SK-N-SH treated with all-trans-retinoic acid at 6 μM for 48 hours (cell line): ENCODE results near the gene PRKAB1.

Experiments
- ATAC-seq: fragments of 200-7000 bp; cut with Tn5 transposase; 3 replicates; pipeline ENCODE4 v1.9.1; 2020; ENCODE audit warnings: mild to moderate bottlenecking, moderate library complexity
- ARNTL ChIP-seq: fragments of 450-650 bp; formaldehyde crosslinking; IDR thresholded peaks from 2 replicates; pipeline ENCODE4 v1.5.0; 2020; ENCODE audit warnings: low read depth, mild to moderate bottlenecking, moderate library complexity, borderline replicate concordance
- BACH2 ChIP-seq: fragments of 250-450 bp; sonication (Bioruptor Pico); IDR thresholded peaks from 2 replicates; pipeline ENCODE4 v1.9.0; 2021; ENCODE audit warnings: mild to moderate bottlenecking, borderline replicate concordance
- CREB5 ChIP-seq: fragments of 250-450 bp; sonication (Bioruptor Pico); IDR thresholded peaks from 2 replicates; pipeline ENCODE4 v1.5.1; 2020; ENCODE audit warnings: low read depth, mild to moderate bottlenecking, moderate library complexity
- CSDC2 ChIP-seq: fragments of 250-450 bp; sonication (Bioruptor Pico); IDR thresholded peaks from 2 replicates; pipeline ENCODE4 v1.5.0; 2020; ENCODE audit warnings: mild to moderate bottlenecking, moderate library complexity
- ESRRG ChIP-seq: fragments of 250-450 bp; sonication (Bioruptor Pico); IDR thresholded peaks from 2 replicates; pipeline ENCODE4 v1.6.1; 2021; ENCODE audit warnings: mild to moderate bottlenecking
- GLIS3 ChIP-seq: fragments of 250-450 bp; sonication (Bioruptor Pico); IDR thresholded peaks from 2 replicates; pipeline ENCODE4 v1.5.0; 2020; ENCODE audit warnings: mild to moderate bottlenecking, moderate library complexity
- OSR1 ChIP-seq: fragments of 250-450 bp; sonication (Bioruptor Pico); IDR thresholded peaks from 2 replicates; pipeline ENCODE4 v1.8.0; 2022; ENCODE audit warnings: moderate library complexity, mild to moderate bottlenecking, inconsistent platforms
- PATZ1 ChIP-seq: fragments of 250-450 bp; sonication (Bioruptor Pico); IDR thresholded peaks from 2 replicates; pipeline ENCODE4 v1.8.0; 2020; ENCODE audit warnings: mild to moderate bottlenecking, moderate library complexity, borderline replicate concordance
- POU6F1 ChIP-seq: fragments of 250-450 bp; sonication (Bioruptor Pico); IDR thresholded peaks from 2 replicates; pipeline ENCODE4 v1.8.0; 2021; ENCODE audit warnings: low read depth, mild to moderate bottlenecking, moderate library complexity, borderline replicate concordance
- PPARA ChIP-seq: fragments of 250-450 bp; sonication (Bioruptor Pico); IDR thresholded peaks from 2 replicates; pipeline ENCODE4 v1.5.0; 2020; ENCODE audit warnings: mild to moderate bottlenecking, borderline replicate concordance
- TCF4 ChIP-seq: fragments of 250-450 bp; sonication (Bioruptor Pico); IDR thresholded peaks from 2 replicates; pipeline ENCODE4 v1.8.0; 2021; ENCODE audit warnings: mild to moderate bottlenecking, moderate library complexity, borderline replicate concordance
- TOX ChIP-seq: fragments of 250-450 bp; sonication (Bioruptor Pico); IDR thresholded peaks from 2 replicates; pipeline ENCODE4 v1.8.0; 2021; ENCODE audit warnings: mild to moderate bottlenecking, moderate library complexity, borderline replicate concordance
- TSHZ2 ChIP-seq: fragments of 250-450 bp; sonication (Bioruptor Pico); IDR thresholded peaks from 2 replicates; pipeline ENCODE4 v1.5.0; 2020; ENCODE audit warnings: mild to moderate bottlenecking, moderate library complexity
- ZFP3 ChIP-seq: fragments of 250-450 bp; sonication (Bioruptor Pico); IDR thresholded peaks from 2 replicates; pipeline ENCODE4 v1.5.0; 2020; ENCODE audit warnings: mild to moderate bottlenecking, moderate library complexity
- ZFP30 ChIP-seq: fragments of 450-650 bp; formaldehyde crosslinking; IDR thresholded peaks from 2 replicates; pipeline ENCODE4 v1.5.0; 2022; ENCODE audit warnings: mild to moderate bottlenecking, moderate library complexity
- ZNF565 ChIP-seq: fragments of 450-650 bp; formaldehyde crosslinking; conservative IDR thresholded peaks from 2 replicates; pipeline ENCODE4 v1.5.0; 2020; ENCODE audit warnings: low read depth, mild to moderate bottlenecking, moderate library complexity
- ZNF70 ChIP-seq: fragments of 450-650 bp; formaldehyde crosslinking; IDR thresholded peaks from 2 replicates; pipeline ENCODE4 v1.5.0; 2020; ENCODE audit warnings: mild to moderate bottlenecking, moderate library complexity
- TF ChIP-seq, protein P1 (sequence below): fragments of 250-450 bp; sonication (Bioruptor Pico); IDR thresholded peaks from 2 replicates; pipeline ENCODE4 v1.5.1; 2021; ENCODE audit warnings: mild to moderate bottlenecking, moderate library complexity

The PRKAB1 gene

GRCh38 chr12:119666226-119666795 lies 1.6 kb upstream of the PRKAB1 start:
- TF ChIP-seq CREB5 (CRISPR knock-in tag) (no peak), ZNF70 (CRISPR knock-in tag) (no peak)
- TF ChIP-seq, all 23 proteins: peak for 0
- ATAC-seq: no peak

DNA sequence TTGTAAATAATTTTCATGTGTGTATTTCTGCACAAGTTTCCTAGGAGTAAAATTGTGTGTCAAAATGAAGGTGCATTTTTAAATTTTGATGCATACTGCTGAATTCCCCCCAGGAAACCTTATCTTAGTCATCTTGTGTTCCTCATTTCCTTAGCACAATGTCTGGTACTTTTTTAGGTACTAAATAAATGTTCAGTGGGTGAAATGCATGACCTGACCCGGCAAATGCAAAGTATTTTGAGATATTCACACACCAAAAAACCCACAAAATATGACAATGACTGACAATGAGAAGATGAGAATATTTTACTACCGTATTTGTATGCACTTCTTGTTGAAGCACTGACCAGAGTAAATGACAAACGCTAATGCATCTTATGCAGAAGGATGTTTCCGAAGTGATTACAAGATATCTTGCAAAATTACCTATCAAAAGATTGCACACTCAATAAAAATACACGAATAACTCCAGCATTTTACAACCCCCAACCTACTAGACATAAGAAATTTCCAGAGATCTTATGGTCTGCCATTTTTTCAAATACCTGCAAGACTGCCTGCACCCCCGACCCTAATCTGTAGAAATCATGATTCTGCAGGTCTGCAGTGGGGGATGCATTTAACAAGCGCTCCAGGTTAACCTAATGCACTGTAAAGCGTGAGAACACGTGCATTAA lies 895 bp upstream of the PRKAB1 start:
- TF ChIP-seq TCF4 (CRISPR knock-in tag) (no peak), CREB5 (CRISPR knock-in tag) (no peak), ZNF565 (no peak), ZFP3 (CRISPR knock-in tag) (no peak), CSDC2 (CRISPR knock-in tag) (no peak), BACH2 (CRISPR knock-in tag) (no peak), TOX (CRISPR knock-in tag) (no peak), ARNTL (CRISPR knock-in tag) (no peak), ZNF70 (CRISPR knock-in tag) (no peak), GLIS3 (CRISPR knock-in tag) (no peak), TSHZ2 (CRISPR knock-in tag) (no peak), ESRRG (CRISPR knock-in tag) (no peak), ZFP30 (CRISPR knock-in tag) (no peak), POU6F1 (CRISPR knock-in tag) (no peak), OSR1 (CRISPR knock-in tag) (no peak), PATZ1 (CRISPR knock-in tag) (no peak), PPARA (CRISPR knock-in tag) (no peak)
- TF ChIP-seq, protein P1, sequence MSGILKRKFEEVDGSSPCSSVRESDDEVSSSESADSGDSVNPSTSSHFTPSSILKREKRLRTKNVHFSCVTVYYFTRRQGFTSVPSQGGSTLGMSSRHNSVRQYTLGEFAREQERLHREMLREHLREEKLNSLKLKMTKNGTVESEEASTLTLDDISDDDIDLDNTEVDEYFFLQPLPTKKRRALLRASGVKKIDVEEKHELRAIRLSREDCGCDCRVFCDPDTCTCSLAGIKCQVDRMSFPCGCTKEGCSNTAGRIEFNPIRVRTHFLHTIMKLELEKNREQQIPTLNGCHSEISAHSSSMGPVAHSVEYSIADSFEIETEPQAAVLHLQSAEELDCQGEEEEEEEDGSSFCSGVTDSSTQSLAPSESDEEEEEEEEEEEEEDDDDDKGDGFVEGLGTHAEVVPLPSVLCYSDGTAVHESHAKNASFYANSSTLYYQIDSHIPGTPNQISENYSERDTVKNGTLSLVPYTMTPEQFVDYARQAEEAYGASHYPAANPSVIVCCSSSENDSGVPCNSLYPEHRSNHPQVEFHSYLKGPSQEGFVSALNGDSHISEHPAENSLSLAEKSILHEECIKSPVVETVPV (CRISPR knock-in tag): no peak
- peak; percentile 17; the same call in 2 of the 3 replicates for ATAC-seq
